Measurements from ENCODE around the gene MCM5. TPM values are rescaled to one million over a fixed set of nuclear protein-coding genes. Genes with fewer than 3 reads are reported as not detected.

The MCM5 gene
- total RNA-seq (100 to 1,000 TPM in 1 of 2 donors, 1 to 10 TPM in 1; 7.7 to 104 TPM), polyA plus RNA-seq (1 to 10 TPM; 6.7 to 9.9 TPM)

DNA sequence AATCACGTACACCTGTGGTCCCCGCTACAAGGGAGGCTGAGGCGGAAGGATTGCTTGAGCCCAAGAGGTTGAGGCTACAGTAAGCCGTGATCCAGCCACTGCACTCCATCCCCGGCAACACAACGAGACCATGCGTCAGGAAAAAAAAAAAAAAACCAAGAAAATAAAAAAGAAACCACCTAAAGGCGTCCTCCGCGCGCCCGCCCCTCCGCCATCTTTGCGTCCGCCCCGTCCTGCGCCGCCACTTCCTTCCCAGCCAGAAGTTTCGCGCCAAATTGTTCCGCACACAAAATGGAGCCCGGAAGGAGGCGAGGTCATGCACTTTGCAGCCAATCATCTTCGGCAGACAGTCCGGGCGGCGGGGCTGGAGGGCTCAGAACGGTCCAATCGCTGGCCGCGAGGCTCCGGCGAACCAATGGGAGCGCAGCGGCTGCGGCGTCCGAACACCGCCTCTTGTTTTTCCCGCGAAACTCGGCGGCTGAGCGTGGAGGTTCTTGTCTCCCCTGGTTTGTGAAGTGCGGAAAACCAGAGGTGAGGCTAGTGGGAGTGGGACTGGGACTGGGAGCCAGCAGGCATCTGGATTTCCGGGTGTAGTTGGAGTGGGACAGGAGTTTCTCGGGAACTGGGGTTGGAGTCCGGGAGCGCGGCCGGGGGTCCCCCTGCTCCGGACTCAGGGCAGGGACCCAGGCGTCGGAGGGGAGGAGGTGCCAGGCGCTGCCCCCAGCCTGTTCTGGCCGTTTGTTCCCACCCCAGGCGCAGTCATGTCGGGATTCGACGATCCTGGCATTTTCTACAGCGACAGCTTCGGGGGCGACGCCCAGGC is at the start of gene MCM5:
MCM5 (plus strand) TSS at position 463 of the 823 bp plus-strand sequence; CDS start at position 762, 299 bp downstream.
- TF ChIP-seq YY1 (IDR thresholded peaks at IDR 0.05) (peak; percentile 100), RXRA (IDR thresholded peaks at IDR 0.05) (peak; percentile 57 to 79), GABPA (IDR thresholded peaks at IDR 0.05 in 1 of 2, conservative IDR thresholded peaks at IDR 0.05 in 1 of 2) (peak in 1 of 2 donors; percentile 86), HNF4A (conservative IDR thresholded peaks at IDR 0.05) (peak; percentile 35 to 54), EGR1 (IDR thresholded peaks at IDR 0.05; ENCODE audit: low read depth in 2 of 2) (no peak), RAD21 (IDR thresholded peaks at IDR 0.05) (peak in 1 of 2 donors; percentile 36), TAF1 (conservative IDR thresholded peaks at IDR 0.05) (no peak), NR2F2 (IDR thresholded peaks at IDR 0.05) (peak; percentile 80), HNF4G (IDR thresholded peaks at IDR 0.05) (no peak), SP1 (IDR thresholded peaks at IDR 0.05) (peak; percentile 91), JUND (IDR thresholded peaks at IDR 0.05) (no peak)
- TF ChIP-seq, protein P1, sequence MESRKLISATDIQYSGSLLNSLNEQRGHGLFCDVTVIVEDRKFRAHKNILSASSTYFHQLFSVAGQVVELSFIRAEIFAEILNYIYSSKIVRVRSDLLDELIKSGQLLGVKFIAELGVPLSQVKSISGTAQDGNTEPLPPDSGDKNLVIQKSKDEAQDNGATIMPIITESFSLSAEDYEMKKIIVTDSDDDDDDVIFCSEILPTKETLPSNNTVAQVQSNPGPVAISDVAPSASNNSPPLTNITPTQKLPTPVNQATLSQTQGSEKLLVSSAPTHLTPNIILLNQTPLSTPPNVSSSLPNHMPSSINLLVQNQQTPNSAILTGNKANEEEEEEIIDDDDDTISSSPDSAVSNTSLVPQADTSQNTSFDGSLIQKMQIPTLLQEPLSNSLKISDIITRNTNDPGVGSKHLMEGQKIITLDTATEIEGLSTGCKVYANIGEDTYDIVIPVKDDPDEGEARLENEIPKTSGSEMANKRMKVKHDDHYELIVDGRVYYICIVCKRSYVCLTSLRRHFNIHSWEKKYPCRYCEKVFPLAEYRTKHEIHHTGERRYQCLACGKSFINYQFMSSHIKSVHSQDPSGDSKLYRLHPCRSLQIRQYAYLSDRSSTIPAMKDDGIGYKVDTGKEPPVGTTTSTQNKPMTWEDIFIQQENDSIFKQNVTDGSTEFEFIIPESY (IDR thresholded peaks at IDR 0.05), result no peak
- TF ChIP-seq, protein P2, sequence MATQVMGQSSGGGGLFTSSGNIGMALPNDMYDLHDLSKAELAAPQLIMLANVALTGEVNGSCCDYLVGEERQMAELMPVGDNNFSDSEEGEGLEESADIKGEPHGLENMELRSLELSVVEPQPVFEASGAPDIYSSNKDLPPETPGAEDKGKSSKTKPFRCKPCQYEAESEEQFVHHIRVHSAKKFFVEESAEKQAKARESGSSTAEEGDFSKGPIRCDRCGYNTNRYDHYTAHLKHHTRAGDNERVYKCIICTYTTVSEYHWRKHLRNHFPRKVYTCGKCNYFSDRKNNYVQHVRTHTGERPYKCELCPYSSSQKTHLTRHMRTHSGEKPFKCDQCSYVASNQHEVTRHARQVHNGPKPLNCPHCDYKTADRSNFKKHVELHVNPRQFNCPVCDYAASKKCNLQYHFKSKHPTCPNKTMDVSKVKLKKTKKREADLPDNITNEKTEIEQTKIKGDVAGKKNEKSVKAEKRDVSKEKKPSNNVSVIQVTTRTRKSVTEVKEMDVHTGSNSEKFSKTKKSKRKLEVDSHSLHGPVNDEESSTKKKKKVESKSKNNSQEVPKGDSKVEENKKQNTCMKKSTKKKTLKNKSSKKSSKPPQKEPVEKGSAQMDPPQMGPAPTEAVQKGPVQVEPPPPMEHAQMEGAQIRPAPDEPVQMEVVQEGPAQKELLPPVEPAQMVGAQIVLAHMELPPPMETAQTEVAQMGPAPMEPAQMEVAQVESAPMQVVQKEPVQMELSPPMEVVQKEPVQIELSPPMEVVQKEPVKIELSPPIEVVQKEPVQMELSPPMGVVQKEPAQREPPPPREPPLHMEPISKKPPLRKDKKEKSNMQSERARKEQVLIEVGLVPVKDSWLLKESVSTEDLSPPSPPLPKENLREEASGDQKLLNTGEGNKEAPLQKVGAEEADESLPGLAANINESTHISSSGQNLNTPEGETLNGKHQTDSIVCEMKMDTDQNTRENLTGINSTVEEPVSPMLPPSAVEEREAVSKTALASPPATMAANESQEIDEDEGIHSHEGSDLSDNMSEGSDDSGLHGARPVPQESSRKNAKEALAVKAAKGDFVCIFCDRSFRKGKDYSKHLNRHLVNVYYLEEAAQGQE (IDR thresholded peaks at IDR 0.05), result peak; percentile 30
- TF ChIP-seq, protein P3, sequence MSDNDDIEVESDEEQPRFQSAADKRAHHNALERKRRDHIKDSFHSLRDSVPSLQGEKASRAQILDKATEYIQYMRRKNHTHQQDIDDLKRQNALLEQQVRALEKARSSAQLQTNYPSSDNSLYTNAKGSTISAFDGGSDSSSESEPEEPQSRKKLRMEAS (IDR thresholded peaks at IDR 0.05), result no peak
- TF ChIP-seq, protein P4, sequence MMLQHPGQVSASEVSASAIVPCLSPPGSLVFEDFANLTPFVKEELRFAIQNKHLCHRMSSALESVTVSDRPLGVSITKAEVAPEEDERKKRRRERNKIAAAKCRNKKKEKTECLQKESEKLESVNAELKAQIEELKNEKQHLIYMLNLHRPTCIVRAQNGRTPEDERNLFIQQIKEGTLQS (IDR thresholded peaks at IDR 0.05), result no peak
- peaks cover 0 to 3% (median 0%) of the 10 kb centered on the region in 4 donors for H3K36me3 ChIP-seq (ENCODE audit: control insufficient read depth in 4 of 4, insufficient read depth in 3 of 4, low read depth in 1 of 4, low read length in 3 of 4)
- H3K4me1 ChIP-seq (ENCODE audit: control insufficient read depth in 4 of 4, insufficient read depth in 4 of 4, low read length in 3 of 4), result peaks cover 9 to 31% (median 15%) of the 10 kb centered on the region in 4 donors
- DNase-seq (ENCODE audit: low spot score), result peak; percentile 95
- H3K4me3 ChIP-seq (ENCODE audit: low read depth in 1 of 3, low read length in 3 of 3), result peak within 1 kb of the TSS; percentile 74 to 89 (median 80)
- no peaks in the 10 kb centered on the region for H3K9me3 ChIP-seq (ENCODE audit: control insufficient read depth in 4 of 4, low read length in 3 of 4)
- no peaks in the 10 kb centered on the region for H3K27me3 ChIP-seq (ENCODE audit: control insufficient read depth in 4 of 4, insufficient read depth in 4 of 4, low read length in 3 of 4)
- H3K9ac ChIP-seq (ENCODE audit: low read depth in 1 of 2, low read length in 2 of 2), result peak within 1 kb of the TSS; percentile 49 to 59
- H3K27ac ChIP-seq (ENCODE audit: low read depth in 1 of 2, low read length in 2 of 2), result peak within 1 kb of the TSS; percentile 3 to 75
- WGBS, result 3% methylated on average over 64 of the region's 64 CpGs

Measured in liver (tissue), 9 donors.